ENCODE data around the gene ANKRD55.

Gene ANKRD55

DNA sequence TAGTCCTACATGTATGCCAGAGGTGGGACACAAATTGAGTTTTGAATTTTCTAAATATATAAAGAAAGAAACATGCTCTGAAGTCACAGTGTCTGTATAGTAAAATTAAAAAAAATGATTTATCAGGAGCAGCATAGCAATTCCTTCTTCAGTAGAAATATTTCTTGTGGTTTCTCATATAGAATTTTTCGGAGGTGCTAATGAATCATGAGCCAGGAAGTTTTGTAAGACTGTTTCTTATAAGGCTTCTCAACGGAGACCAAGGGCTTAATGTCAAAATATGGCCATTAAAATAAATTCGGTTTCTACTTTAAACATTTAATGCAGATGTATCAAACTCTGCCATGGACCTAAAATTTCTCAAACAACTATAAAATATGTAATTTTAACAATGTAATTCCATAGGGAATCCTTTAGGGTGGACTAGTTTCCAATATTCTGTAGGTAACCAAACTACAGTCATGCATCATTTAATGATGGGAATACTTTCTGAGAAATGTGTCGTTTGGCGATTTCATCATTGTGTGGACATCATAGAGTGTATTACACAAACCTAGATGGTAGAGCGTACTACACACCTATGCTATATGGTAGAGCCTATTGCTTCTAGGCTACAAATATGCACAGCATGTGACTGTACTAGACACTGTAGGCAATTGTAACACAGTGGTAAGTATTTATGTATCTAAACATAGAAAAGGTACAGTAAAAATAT is 66.3 kb downstream of the ANKRD55 start:
- Histone ChIP-seq H3K27ac (ENCODE audit: extremely low read depth, low read depth, low read length) (no peak overlapping the region), H3K36me3 (ENCODE audit: control insufficient read depth in 2 of 2, insufficient read depth in 1 of 2, low read length in 2 of 2) (no peaks in the 10 kb centered on the region), H3K9me3 (ENCODE audit: control insufficient read depth, insufficient read depth, low read depth, low read length) (no peaks in the 10 kb centered on the region), H3K4me1 (ENCODE audit: control insufficient read depth, insufficient read depth, low read length) (peaks cover 10% of the 10 kb centered on the region), H3K4me3 (ENCODE audit: low read depth, low read length) (no peak overlapping the region)
- ChIA-PET CTCF (interaction anchor here (0.6 kb wide), 1 partner anchor 23 kb away, joined by 4 read pairs; no protein-coding TSS in a partner anchor), POLR2A (no interaction called here)
- TF ChIP-seq ZNF518A (tag by site-specific recombination; conservative IDR thresholded peaks at IDR 0.05; ENCODE audit: low read depth) = no peak
- TF ChIP-seq, protein P1, sequence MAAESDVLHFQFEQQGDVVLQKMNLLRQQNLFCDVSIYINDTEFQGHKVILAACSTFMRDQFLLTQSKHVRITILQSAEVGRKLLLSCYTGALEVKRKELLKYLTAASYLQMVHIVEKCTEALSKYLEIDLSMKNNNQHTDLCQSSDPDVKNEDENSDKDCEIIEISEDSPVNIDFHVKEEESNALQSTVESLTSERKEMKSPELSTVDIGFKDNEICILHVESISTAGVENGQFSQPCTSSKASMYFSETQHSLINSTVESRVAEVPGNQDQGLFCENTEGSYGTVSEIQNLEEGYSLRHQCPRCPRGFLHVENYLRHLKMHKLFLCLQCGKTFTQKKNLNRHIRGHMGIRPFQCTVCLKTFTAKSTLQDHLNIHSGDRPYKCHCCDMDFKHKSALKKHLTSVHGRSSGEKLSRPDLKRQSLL (tag by site-specific recombination; IDR thresholded peaks at IDR 0.05) = 0 out of 2 replicates have a peak, but pooled peaks have one; percentile 11

DNA sequence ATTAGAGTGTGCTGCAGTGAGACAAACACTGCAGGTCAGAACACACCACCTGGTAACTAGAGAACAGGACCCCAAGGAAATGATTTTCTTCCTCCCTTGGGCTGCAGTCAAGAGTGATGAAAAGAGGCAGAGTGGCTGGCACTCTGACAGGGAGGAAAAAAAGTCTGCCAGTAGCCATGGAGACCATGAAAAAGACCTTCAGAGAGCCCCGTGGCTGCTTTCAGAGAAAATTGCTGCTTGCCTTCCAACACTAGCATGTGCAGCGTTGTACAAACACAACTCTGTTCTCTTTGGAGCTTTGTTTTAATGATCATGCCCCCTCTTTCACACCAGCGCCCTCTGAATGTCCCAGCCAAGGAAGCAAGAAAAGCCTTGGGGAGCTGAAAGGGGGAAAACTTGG is 68.8 kb downstream of the ANKRD55 start:
- Histone ChIP-seq H3K4me3 (ENCODE audit: low read depth, low read length) (no peak overlapping the region), H3K9me3 (ENCODE audit: control insufficient read depth, insufficient read depth, low read depth, low read length) (no peaks in the 10 kb centered on the region), H3K36me3 (ENCODE audit: control insufficient read depth in 2 of 2, insufficient read depth in 1 of 2, low read length in 2 of 2) (no peaks in the 10 kb centered on the region), H3K4me1 (ENCODE audit: control insufficient read depth, insufficient read depth, low read length) (peaks cover 9% of the 10 kb centered on the region), H3K27ac (ENCODE audit: extremely low read depth, low read depth, low read length) (no peak overlapping the region)
- POLR2A ChIA-PET = no interaction called here
- CTCF ChIA-PET = no interaction called here
- TF ChIP-seq ZNF791 (tag by site-specific recombination; IDR thresholded peaks at IDR 0.05) (no peak), PRDM1 (tag by site-specific recombination; IDR thresholded peaks at IDR 0.05) (no peak), ZNF555 (tag by site-specific recombination; conservative IDR thresholded peaks at IDR 0.05) (no peak), ZEB2 (tag by site-specific recombination; IDR thresholded peaks at IDR 0.05) (no peak), ZNF48 (tag by site-specific recombination; IDR thresholded peaks at IDR 0.05) (no peak), BCL11B (tag by site-specific recombination; IDR thresholded peaks at IDR 0.05; ENCODE audit: low read depth) (no peak), TRIM28 (IDR thresholded peaks at IDR 0.05; ENCODE audit: borderline replicate concordance, low read length) (no peak), ZNF548 (tag by site-specific recombination; IDR thresholded peaks at IDR 0.05) (no peak)
- TF ChIP-seq, protein P2, sequence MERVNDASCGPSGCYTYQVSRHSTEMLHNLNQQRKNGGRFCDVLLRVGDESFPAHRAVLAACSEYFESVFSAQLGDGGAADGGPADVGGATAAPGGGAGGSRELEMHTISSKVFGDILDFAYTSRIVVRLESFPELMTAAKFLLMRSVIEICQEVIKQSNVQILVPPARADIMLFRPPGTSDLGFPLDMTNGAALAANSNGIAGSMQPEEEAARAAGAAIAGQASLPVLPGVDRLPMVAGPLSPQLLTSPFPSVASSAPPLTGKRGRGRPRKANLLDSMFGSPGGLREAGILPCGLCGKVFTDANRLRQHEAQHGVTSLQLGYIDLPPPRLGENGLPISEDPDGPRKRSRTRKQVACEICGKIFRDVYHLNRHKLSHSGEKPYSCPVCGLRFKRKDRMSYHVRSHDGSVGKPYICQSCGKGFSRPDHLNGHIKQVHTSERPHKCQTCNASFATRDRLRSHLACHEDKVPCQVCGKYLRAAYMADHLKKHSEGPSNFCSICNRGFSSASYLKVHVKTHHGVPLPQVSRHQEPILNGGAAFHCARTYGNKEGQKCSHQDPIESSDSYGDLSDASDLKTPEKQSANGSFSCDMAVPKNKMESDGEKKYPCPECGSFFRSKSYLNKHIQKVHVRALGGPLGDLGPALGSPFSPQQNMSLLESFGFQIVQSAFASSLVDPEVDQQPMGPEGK (tag by site-specific recombination; IDR thresholded peaks at IDR 0.05) = no peak
- TF ChIP-seq, protein P3, sequence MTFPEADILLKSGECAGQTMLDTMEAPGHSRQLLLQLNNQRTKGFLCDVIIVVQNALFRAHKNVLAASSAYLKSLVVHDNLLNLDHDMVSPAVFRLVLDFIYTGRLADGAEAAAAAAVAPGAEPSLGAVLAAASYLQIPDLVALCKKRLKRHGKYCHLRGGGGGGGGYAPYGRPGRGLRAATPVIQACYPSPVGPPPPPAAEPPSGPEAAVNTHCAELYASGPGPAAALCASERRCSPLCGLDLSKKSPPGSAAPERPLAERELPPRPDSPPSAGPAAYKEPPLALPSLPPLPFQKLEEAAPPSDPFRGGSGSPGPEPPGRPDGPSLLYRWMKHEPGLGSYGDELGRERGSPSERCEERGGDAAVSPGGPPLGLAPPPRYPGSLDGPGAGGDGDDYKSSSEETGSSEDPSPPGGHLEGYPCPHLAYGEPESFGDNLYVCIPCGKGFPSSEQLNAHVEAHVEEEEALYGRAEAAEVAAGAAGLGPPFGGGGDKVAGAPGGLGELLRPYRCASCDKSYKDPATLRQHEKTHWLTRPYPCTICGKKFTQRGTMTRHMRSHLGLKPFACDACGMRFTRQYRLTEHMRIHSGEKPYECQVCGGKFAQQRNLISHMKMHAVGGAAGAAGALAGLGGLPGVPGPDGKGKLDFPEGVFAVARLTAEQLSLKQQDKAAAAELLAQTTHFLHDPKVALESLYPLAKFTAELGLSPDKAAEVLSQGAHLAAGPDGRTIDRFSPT (tag by site-specific recombination; IDR thresholded peaks at IDR 0.05) = no peak

Data from HEK293 (cell line).